ENCODE measurements around the gene IPO4. TPM values are rescaled to one million over a fixed set of nuclear protein-coding genes. Genes with fewer than 3 reads are reported as not detected.

Gene IPO4
- total and polyA plus RNA-seq, 9 of the 15 experiments (the other 6 are each of a cell fraction or from before 2014, with no cell fraction given), result 7.3 to 122 (median 31.8) TPM

GRCh38 chr14:24212924-24213865 lies 24.6 kb upstream of the IPO4 start, which contains the start of gene CHMP4A (continued):
- no peak for TF ChIP-seq ZBTB1 (CRISPR knock-in tag; IDR thresholded peaks at IDR 0.05; ENCODE audit: borderline replicate concordance, low read depth)
- TF ChIP-seq ZNF184 (CRISPR knock-in tag; IDR thresholded peaks at IDR 0.05), result no peak
- no peak for TF ChIP-seq NCOA6 (IDR thresholded peaks at IDR 0.05)
- TF ChIP-seq JUNB (CRISPR knock-in tag; conservative IDR thresholded peaks at IDR 0.05), result no peak
- no peak for TF ChIP-seq HOMEZ (CRISPR knock-in tag; IDR thresholded peaks at IDR 0.05)
- no peak for TF ChIP-seq ZNF140 (CRISPR knock-in tag; IDR thresholded peaks at IDR 0.05)
- TF ChIP-seq ZNF57 (CRISPR knock-in tag; IDR thresholded peaks at IDR 0.05), result peak; percentile 41; the same call in 1 of the 2 replicates
- no peak for TF ChIP-seq ASH1L (IDR thresholded peaks at IDR 0.05; ENCODE audit: borderline replicate concordance, low read depth, partially characterized antibody)
- TF ChIP-seq NFYB (IDR thresholded peaks at IDR 0.05; ENCODE audit: extremely low read depth, insufficient read length), result peak; percentile 71
- TF ChIP-seq ZMIZ1 (IDR thresholded peaks at IDR 0.05; ENCODE audit: low read depth in 2 of 2, low read length in 2 of 2), result no peak
- no peak for TF ChIP-seq ZNF384 (IDR thresholded peaks at IDR 0.05; ENCODE audit: low read depth, low read length)
- no peak for TF ChIP-seq IRF9 (tag; IDR thresholded peaks at IDR 0.05)
- no peak for TF ChIP-seq HES1 (IDR thresholded peaks at IDR 0.05; ENCODE audit: low read depth)
- TF ChIP-seq SMARCC2 (IDR thresholded peaks at IDR 0.05; ENCODE audit: low read depth), result no peak
- TF ChIP-seq ZNF507 (tag; conservative IDR thresholded peaks at IDR 0.05), result no peak
- no peak for TF ChIP-seq SREBF1 (IDR thresholded peaks at IDR 0.05; ENCODE audit: borderline replicate concordance, low read depth, low read length)
- peak; percentile 75 for TF ChIP-seq GABPA (tag; conservative IDR thresholded peaks at IDR 0.05; ENCODE audit: low read depth)
- TF ChIP-seq CBFA2T2 (conservative IDR thresholded peaks at IDR 0.05), result peak; percentile 96
- TF ChIP-seq KDM1A (IDR thresholded peaks at IDR 0.05), result no peak
